Psoas muscle (tissue), 8 donors: Measurements from ENCODE around the gene RAB11FIP2. TPM values are rescaled to one million over a fixed set of nuclear protein-coding genes. Genes with fewer than 3 reads are reported as not detected.
A peak's percentile ranks its signal among the peaks of the same experiment; 100 is the strongest.

ENCODE experiments used
- ATAC-seq, 4 donors: fragments of 200-7000 bp; cut with Tn5 transposase; one replicate each; pipeline ENCODE4 v1.9.1; 2020; ENCODE audit warnings: moderate library complexity in 3 of 4, mild to moderate bottlenecking in 2 of 4
- DNase-seq, 2 donors: peaks; one replicate each; pipeline ENCODE4 v3.0.0-alpha.2; 2020
- H3K27ac ChIP-seq: fragments of 200-600 bp; one replicate; pipeline ENCODE4 v1.8.0; 2022
- H3K27me3 ChIP-seq, 3 donors: fragments of 200-600 bp in 1 of 3; one replicate each; pipeline versions ENCODE4 v1.6.1 to v1.8.0; 2013 to 2022; ENCODE audit warnings: low read length in 2 of 3, mild to moderate bottlenecking in 2 of 3, moderate library complexity in 1 of 3; ENCODE audit not compliant: insufficient read depth in 3 of 3
- H3K36me3 ChIP-seq, 2 donors: fragments of 200-600 bp in 1 of 2; one replicate each; pipeline versions ENCODE4 v1.6.1 to v1.8.0; 2013 to 2022; ENCODE audit warnings: low read depth in 1 of 2, mild to moderate bottlenecking in 1 of 2, moderate library complexity in 1 of 2; ENCODE audit not compliant: insufficient read depth in 1 of 2
- H3K4me1 ChIP-seq: fragments of 200-600 bp; one replicate; pipeline ENCODE4 v1.8.0; 2022
- H3K4me3 ChIP-seq: fragments of 200-600 bp; one replicate; pipeline ENCODE4 v1.8.0; 2022; ENCODE audit warnings: mild to moderate bottlenecking
- H3K9me3 ChIP-seq: fragments of 200-600 bp; one replicate; pipeline ENCODE4 v1.8.0; 2022
- CTCF ChIP-seq: fragments of 200-600 bp; IDR thresholded peaks from one replicate; pipeline ENCODE4 v1.8.0; 2022; ENCODE audit warnings: antibody characterized with exemption
- WGBS, 3 donors: extraction: QIAGEN DNeasy Blood & Tissue Kit; methylation state at CpG; one replicate each; pipeline versions ENCODE4 v1.1.6 to v1.1.7; 2013; 5-methylcytosine and 5-hydroxymethylcytosine counted together
- intact Hi-C, 2 donors: fragments of 100-400 bp; cut with DNase I; formaldehyde crosslinking; loops; one replicate each; pipeline versions ENCODE4 v1.11.0 to v1.14.2; 2022
- long read RNA-seq, 2 donors: library from polyadenylated mRNA; unstranded; transcript quantifications; one replicate each; pipeline ENCODE4 v2.0.0, GENCODE V29; 2021
- polyA plus RNA-seq, 3 donors: library from polyadenylated mRNA; stranded (reverse); fragments of 200-250 nt; gene quantifications; one replicate each; pipeline ENCODE4 v1.2.3, GENCODE V29; 2013
- total RNA-seq, 4 donors: library from RNA; stranded (reverse); fragmentation: NEBNext Ultra II Directional in 2 of 4; extraction: Animal tissue kit (Norgen Biotek cat#: 25700) in 2 of 4; gene quantifications; one replicate each; pipeline versions ENCODE4 v1.2.1 to v1.2.4, GENCODE V29; 2021 to 2023
- donor health status: healthy with polysubstance abuse.
- donor health status: DM: no; HTN: no; CAD: no; lungs with moderate emphysema.
- donor health status: Bipolar disorder and iron deficiency.
- donor health status: healthy.
- donor health status: DM: yes; HTN: yes; CAD: no.
- donor health status: DM: no; HTN: no; CAD: no.
- donor health status: DM: no; HTN: no; CAD: no.
- donor health status: DM: yes; HTN: yes; CAD: no.

The RAB11FIP2 gene, protein sequence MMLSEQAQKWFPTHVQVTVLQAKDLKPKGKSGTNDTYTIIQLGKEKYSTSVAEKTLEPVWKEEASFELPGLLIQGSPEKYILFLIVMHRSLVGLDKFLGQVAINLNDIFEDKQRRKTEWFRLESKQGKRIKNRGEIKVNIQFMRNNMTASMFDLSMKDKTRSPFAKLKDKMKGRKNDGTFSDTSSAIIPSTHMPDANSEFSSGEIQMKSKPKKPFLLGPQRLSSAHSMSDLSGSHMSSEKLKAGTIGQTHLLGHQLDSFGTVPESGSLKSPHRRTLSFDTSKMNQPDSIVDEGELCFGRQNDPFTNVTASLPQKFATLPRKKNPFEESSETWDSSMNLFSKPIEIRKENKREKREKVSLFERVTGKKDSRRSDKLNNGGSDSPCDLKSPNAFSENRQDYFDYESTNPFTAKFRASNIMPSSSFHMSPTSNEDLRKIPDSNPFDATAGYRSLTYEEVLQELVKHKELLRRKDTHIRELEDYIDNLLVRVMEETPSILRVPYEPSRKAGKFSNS
- total RNA-seq (10 to 100 TPM in 3 of 4 donors, 1 to 10 TPM in 1; 9.1 to 12.0 (median 10.5) TPM), polyA plus RNA-seq (10 to 100 TPM in 1 of 3 donors, 1 to 10 TPM in 2; 3.1 to 13.6 (median 3.6) TPM)
- long read RNA-seq, donor 1, full-length matches to known transcripts, result 3 of 12 reads
- long read RNA-seq, donor 1, partial matches to known transcripts, result 9 of 12 reads
- long read RNA-seq, donor 1, other reads (novel, unspliced or antisense), result 0 of 12 reads
- long read RNA-seq, donor 2, full-length matches to known transcripts, result 4 of 34 reads
- long read RNA-seq, donor 2, partial matches to known transcripts, result 26 of 34 reads
- long read RNA-seq, donor 2, other reads (novel, unspliced or antisense), result 4 of 34 reads

DNA sequence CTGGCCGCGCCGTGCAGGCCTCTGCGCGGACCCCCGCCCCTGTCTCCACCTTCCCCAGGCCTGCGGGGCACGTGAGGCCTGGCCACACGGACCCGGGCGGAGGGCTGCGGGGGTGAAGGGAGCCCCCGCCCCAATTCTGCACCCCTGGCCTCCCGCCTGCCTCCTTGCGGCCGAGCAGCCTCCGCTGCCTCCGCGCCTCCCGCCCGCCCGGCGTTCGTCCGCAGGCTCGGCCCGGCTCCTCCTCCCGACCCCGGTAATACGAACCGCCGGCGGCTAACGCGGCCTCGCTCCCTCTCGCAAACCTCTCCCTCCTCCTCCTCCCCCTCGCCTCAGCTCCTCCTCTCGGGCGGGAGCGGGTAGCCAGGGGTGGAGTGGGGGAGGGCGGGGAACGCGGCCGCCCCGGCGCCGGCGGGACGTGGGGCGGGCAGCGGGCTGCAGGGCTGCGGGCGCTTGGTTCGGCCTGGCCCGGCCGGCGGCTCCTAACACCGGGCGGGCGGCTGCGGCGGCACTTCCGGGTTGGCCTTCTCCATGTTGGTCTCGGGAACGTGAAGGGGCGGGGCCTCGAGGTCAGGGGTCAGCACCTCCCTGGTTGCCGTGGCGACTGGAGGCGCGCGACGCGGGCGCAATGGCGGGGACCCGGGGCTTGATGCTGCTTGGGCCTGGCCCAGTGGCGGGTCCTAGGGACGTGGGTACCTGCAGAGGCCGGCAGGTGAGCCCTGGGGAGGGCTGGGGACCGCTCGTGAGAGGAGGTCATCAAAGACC lies at the start of gene RAB11FIP2:
TSS of gene RAB11FIP2 (minus strand) at position 547 of the 762 bp plus-strand sequence. CDS start 778 bp downstream, outside the sequence.
- peak within 1 kb of the TSS; percentile 86 for H3K4me3 ChIP-seq
- no peaks in the 10 kb centered on the region for H3K36me3 ChIP-seq
- no peaks in the 10 kb centered on the region for H3K27me3 ChIP-seq
- H3K4me1 ChIP-seq, result peaks cover 37% of the 10 kb centered on the region
- H3K9me3 ChIP-seq, result no peaks in the 10 kb centered on the region
- DNase-seq (peak; percentile 96 to 98), ATAC-seq (peak; percentile 91 to 94 (median 92))
- peak within 1 kb of the TSS; percentile 93 for H3K27ac ChIP-seq
- intact Hi-C loops, result loop anchor here in 1 of 2 donors (5.0 kb wide), 2 partner anchors 296 to 504 kb away; partner anchors contain the start of genes EMX2 and FAM204A
- 0% methylated on average over 41 to 83 of the region's 83 CpGs for WGBS, 3 donors
- TF ChIP-seq CTCF, result peak; percentile 21

GRCh38 chr10:118096022-118096421 lies 49.3 kb upstream of the RAB11FIP2 start:
- TF ChIP-seq CTCF, result no peak
- Histone ChIP-seq H3K9me3 (no peaks in the 10 kb centered on the region), H3K27ac (no peak overlapping the region), H3K27me3 (no peaks in the 10 kb centered on the region), H3K4me1 (no peaks in the 10 kb centered on the region), H3K4me3 (no peak overlapping the region), H3K36me3 (no peaks in the 10 kb centered on the region)
- intact Hi-C loops, result no loop called here
- no peak for DNase-seq
- WGBS, 3 donors, result 92 to 97% (median 94%) methylated on average over 1 of the region's 1 CpG
- ATAC-seq, result no peak

DNA sequence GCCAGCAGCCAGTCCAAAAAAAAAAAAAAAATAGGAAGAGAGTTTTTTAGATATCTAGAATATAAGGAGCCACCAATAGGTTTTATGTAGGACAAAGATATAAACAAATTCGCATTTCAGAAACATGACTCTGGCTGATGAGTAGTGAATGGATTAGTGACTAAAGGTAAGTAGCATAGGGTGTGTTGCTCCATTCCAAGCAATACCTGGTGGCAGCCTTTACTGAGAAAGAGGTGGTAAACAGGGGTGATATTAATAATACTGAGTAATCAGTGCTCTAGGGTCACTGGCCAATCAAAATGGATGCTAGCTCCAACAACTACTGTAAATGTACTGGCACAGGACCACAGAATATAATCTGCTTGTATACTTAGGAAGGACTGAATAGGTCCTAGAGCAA lies 45.5 kb upstream of the RAB11FIP2 start:
- no peaks in the 10 kb centered on the region for H3K4me1 ChIP-seq
- H3K27me3 ChIP-seq, result no peaks in the 10 kb centered on the region
- no peak for DNase-seq
- intact Hi-C loops, result no loop called here
- no peak overlapping the region for H3K27ac ChIP-seq
- no peaks in the 10 kb centered on the region for H3K9me3 ChIP-seq
- WGBS, 3 donors, result 91 to 100% (median 99%) methylated on average over 1 of the region's 1 CpG
- TF ChIP-seq CTCF, result no peak
- ATAC-seq, result no peak
- no peaks in the 10 kb centered on the region for H3K36me3 ChIP-seq
- H3K4me3 ChIP-seq, result no peak overlapping the region

DNA sequence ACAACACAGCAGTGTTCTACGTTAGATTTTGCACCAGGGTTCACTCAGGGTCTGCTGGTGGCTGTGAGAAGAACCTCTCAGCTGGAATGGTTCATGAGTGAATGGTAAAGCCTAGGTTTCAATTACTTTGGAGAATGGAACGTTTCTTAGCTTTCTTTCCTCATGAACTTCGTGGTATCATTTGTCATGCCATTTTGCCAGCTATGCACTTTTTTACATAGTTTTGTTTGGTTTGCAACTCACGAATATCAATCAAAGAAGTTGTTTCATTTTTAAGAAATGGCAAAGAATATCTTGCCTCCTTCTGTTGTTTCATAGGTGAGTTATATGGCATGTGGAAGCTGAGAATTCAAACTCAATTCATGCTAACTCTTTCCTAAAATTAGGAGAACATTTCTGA lies 34.1 kb upstream of the RAB11FIP2 start:
- H3K4me3 ChIP-seq, result no peak overlapping the region
- H3K9me3 ChIP-seq, result no peaks in the 10 kb centered on the region
- H3K27me3 ChIP-seq, result no peaks in the 10 kb centered on the region
- no peak for DNase-seq
- no peak for TF ChIP-seq CTCF
- intact Hi-C loops, result no loop called here
- H3K36me3 ChIP-seq, result no peaks in the 10 kb centered on the region
- no peaks in the 10 kb centered on the region for H3K4me1 ChIP-seq
- WGBS, 3 donors, result 61 to 70% (median 67%) methylated on average over 4 of the region's 4 CpGs
- no peak overlapping the region for H3K27ac ChIP-seq
- ATAC-seq, result no peak
